CD14-positive monocyte (primary cell): ENCODE results near the gene SNX5. TPM values are rescaled to one million over a fixed set of nuclear protein-coding genes. Genes with fewer than 3 reads are reported as not detected.

Experiments
- DNase-seq, 3 donors: peaks; one replicate each; pipeline ENCODE4 v3.0.0-alpha.2; 2011 to 2022
- H2AFZ ChIP-seq: 2 replicates; pipeline ENCODE4 v1.6.0; 2012; ENCODE audit warnings: mild to moderate bottlenecking, low read depth, low read length, inconsistent platforms; ENCODE audit not compliant: insufficient read depth, poor library complexity, severe bottlenecking
- H3K27ac ChIP-seq, 2 donors: 1 replicate in 1 of 2; 2 replicates in 1 of 2; pipeline ENCODE4 v1.5.1; 2012 to 2013; ENCODE audit warnings: low read length in 2 of 2, control low read depth in 1 of 2, inconsistent platforms in 1 of 2, low read depth in 1 of 2, mild to moderate bottlenecking in 1 of 2
- H3K27me3 ChIP-seq, 2 donors: one replicate each; pipeline versions ENCODE4 v1.6.0 to v1.6.1; 2011 to 2013; ENCODE audit warnings: low read length in 2 of 2; ENCODE audit not compliant: control insufficient read depth in 2 of 2, insufficient read depth in 2 of 2
- H3K36me3 ChIP-seq, 2 donors: replicated peaks in 1 of 2; 1 replicate in 1 of 2; 2 replicates in 1 of 2; pipeline versions ENCODE4 v1.5.1 to v1.6.1; 2012 to 2013; ENCODE audit warnings: low read length in 2 of 2, control low read depth in 1 of 2, inconsistent platforms in 1 of 2, mild to moderate bottlenecking in 1 of 2; ENCODE audit not compliant: insufficient read depth in 2 of 2, control insufficient read depth in 1 of 2
- H3K4me1 ChIP-seq, 2 donors: 1 replicate in 1 of 2; 2 replicates in 1 of 2; pipeline versions ENCODE4 v1.5.1 to v1.6.1; 2012 to 2013; ENCODE audit warnings: low read length in 2 of 2, control low read depth in 1 of 2, inconsistent platforms in 1 of 2, mild to moderate bottlenecking in 1 of 2, moderate library complexity in 1 of 2; ENCODE audit not compliant: insufficient read depth in 2 of 2, control insufficient read depth in 1 of 2
- H3K4me2 ChIP-seq: replicated peaks from 2 replicates; pipeline ENCODE3; 2012; ENCODE audit warnings: low read length, moderate library complexity, mild to moderate bottlenecking; ENCODE audit not compliant: poor library complexity, severe bottlenecking; ENCODE audit errors: extremely low read depth
- H3K4me3 ChIP-seq, 3 experiments: fragments of 200-600 bp in 1 of 3; sonication (generic) in 1 of 3; replicated peaks in 1 of 3; 1 replicate in 2 of 3; 2 replicates in 1 of 3; pipeline ENCODE4 v1.5.1; 2011 to 2013; ENCODE audit warnings: low read length in 3 of 3, mild to moderate bottlenecking in 3 of 3, control low read depth in 2 of 3, low read depth in 2 of 3, inconsistent platforms in 1 of 3, moderate library complexity in 1 of 3
- H3K79me2 ChIP-seq: 2 replicates; pipeline ENCODE4 v1.6.0; 2012; ENCODE audit warnings: mild to moderate bottlenecking, control low read depth, inconsistent platforms, low read length, moderate library complexity; ENCODE audit not compliant: insufficient read depth
- H3K9ac ChIP-seq: 2 replicates; pipeline ENCODE4 v1.6.0; 2017; ENCODE audit warnings: low read length, mild to moderate bottlenecking; ENCODE audit not compliant: insufficient read depth, poor library complexity, severe bottlenecking
- H3K9me3 ChIP-seq, 2 donors: replicated peaks in 1 of 2; 1 replicate in 1 of 2; 2 replicates in 1 of 2; pipeline versions ENCODE4 v1.5.1 to v1.6.1; 2012 to 2013; ENCODE audit warnings: low read length in 2 of 2, control low read depth in 1 of 2; ENCODE audit not compliant: control insufficient read depth in 1 of 2, insufficient read depth in 1 of 2
- H4K20me1 ChIP-seq: 2 replicates; pipeline ENCODE4 v1.6.0; 2012; ENCODE audit warnings: mild to moderate bottlenecking, low read length, control low read depth, moderate library complexity; ENCODE audit not compliant: insufficient read depth
- H3K27ac Mint-ChIP-seq, 7 donors: one replicate each; pipeline ENCODE4 v1.8.0; 2020; ENCODE audit warnings: mild to moderate bottlenecking in 7 of 7, mixed read lengths in 7 of 7, moderate library complexity in 6 of 7, inconsistent platforms in 2 of 7
- H3K27me3 Mint-ChIP-seq, 3 donors: one replicate each; pipeline ENCODE4 v1.8.0; 2021 to 2022; ENCODE audit warnings: low read depth in 3 of 3, mild to moderate bottlenecking in 3 of 3, mixed read lengths in 3 of 3, moderate library complexity in 3 of 3, inconsistent platforms in 1 of 3
- H3K36me3 Mint-ChIP-seq, 2 donors: one replicate each; pipeline ENCODE4 v1.8.0; 2020; ENCODE audit warnings: mixed read lengths in 2 of 2, inconsistent platforms in 1 of 2, mild to moderate bottlenecking in 1 of 2
- H3K4me1 Mint-ChIP-seq: one replicate; pipeline ENCODE4 v1.8.0; 2020; ENCODE audit warnings: mild to moderate bottlenecking, mixed read lengths
- H3K4me3 Mint-ChIP-seq, 2 donors: one replicate each; pipeline ENCODE4 v1.8.0; 2020; ENCODE audit warnings: mild to moderate bottlenecking in 2 of 2, mixed read lengths in 2 of 2, moderate library complexity in 1 of 2
- H3K9me3 Mint-ChIP-seq, 7 donors: one replicate each; pipeline ENCODE4 v1.8.0; 2020 to 2022; ENCODE audit warnings: mixed read lengths in 7 of 7, mild to moderate bottlenecking in 6 of 7, moderate library complexity in 6 of 7, inconsistent platforms in 2 of 7
- CTCF ChIP-seq: fragments of 200-600 bp; IDR thresholded peaks from one replicate; pipeline ENCODE4 v1.8.0; 2022; ENCODE audit warnings: antibody characterized with exemption, mild to moderate bottlenecking
- WGBS: methylation state at CpG from one replicate; pipeline ENCODE4 v1.1.5; 2013; ENCODE audit warnings: missing lambda C conversion rate; ENCODE audit not compliant: insufficient coverage; 5-methylcytosine and 5-hydroxymethylcytosine counted together
- intact Hi-C, 2 donors: fragments of 100-400 bp; cut with micrococcal nuclease; formaldehyde crosslinking; loops; one replicate each; pipeline versions ENCODE4 v1.15.0 to v1.15.1; 2023
- polyA plus RNA-seq, 3 donors: library from polyadenylated mRNA; depleted of rRNA in 1 of 3; unstranded in 2 of 3; stranded (reverse) in 1 of 3; fragments of 300-500 nt in 2 of 3; fragments of >200 nt in 1 of 3; fragmentation: Illumina TruSeq in 2 of 3; gene quantifications; 1 replicate in 2 of 3; 2 replicates in 1 of 3; pipeline ENCODE4 v1.2.3, GENCODE V29; 2012 to 2021

SNX5 gene
- polyA plus RNA-seq, 3 donors, result 55.6 to 83.8 (median 66.1) TPM

- H3K9me3 Mint-ChIP-seq, result peaks cover 0 to 2% (median 0%) of the 10 kb centered on the region in 7 donors
- peaks cover 97 to 100% of the 10 kb centered on the region in 2 donors for H3K36me3 Mint-ChIP-seq
- H3K27ac Mint-ChIP-seq, result peak overlapping the region in 1 of 7 donors; percentile 65
Measured at GRCh38 chr20:17948442-17948841, 20.2 kb downstream of the SNX5 start.

GRCh38 chr20:17947474-17947815 lies 21.1 kb downstream of the SNX5 start:
- no peak overlapping the region for H2AFZ ChIP-seq
- H3K9ac ChIP-seq, result no peak overlapping the region
- H3K79me2 ChIP-seq, result peaks cover 22% of the 10 kb centered on the region

More at GRCh38 chr20:17948442-17948841, 20.2 kb downstream of the SNX5 start:
- intact Hi-C loops, result no loop called here
- Histone ChIP-seq H3K4me2 (no peak overlapping the region), H3K79me2 (peaks cover 27% of the 10 kb centered on the region), H2AFZ (no peak overlapping the region), H3K4me3 (no peak overlapping the region), H3K36me3 (peaks cover 94 to 100% of the 10 kb centered on the region in 2 donors), H3K27ac (no peak overlapping the region), H4K20me1 (peaks cover 45% of the 10 kb centered on the region), H3K9me3 (no peaks in the 10 kb centered on the region), H3K27me3 (no peaks in the 10 kb centered on the region), H3K9ac (no peak overlapping the region), H3K4me1 (no peaks in the 10 kb centered on the region)
- peaks cover 4% of the 10 kb centered on the region for H3K4me1 Mint-ChIP-seq
- WGBS, result 100% methylated on average over 2 of the region's 2 CpGs
- H3K4me3 Mint-ChIP-seq, result no peak overlapping the region
- H3K27me3 Mint-ChIP-seq, result no peaks in the 10 kb centered on the region
- TF ChIP-seq CTCF, result no peak
- DNase-seq, result no peak

More at GRCh38 chr20:17947474-17947815, 21.1 kb downstream of the SNX5 start:
- Mint-ChIP-seq H3K27ac (peak overlapping the region in 2 of 7 donors; percentile 10 to 41), H3K36me3 (peaks cover 97 to 100% of the 10 kb centered on the region in 2 donors), H3K9me3 (no peaks in the 10 kb centered on the region), H3K4me3 (no peak overlapping the region), H3K4me1 (peaks cover 2% of the 10 kb centered on the region), H3K27me3 (no peaks in the 10 kb centered on the region)
- DNase-seq, result no peak
- Histone ChIP-seq H3K36me3 (peaks cover 94 to 100% of the 10 kb centered on the region in 2 donors), H3K27me3 (no peaks in the 10 kb centered on the region), H3K4me1 (no peaks in the 10 kb centered on the region), H3K4me2 (no peak overlapping the region), H3K4me3 (no peak overlapping the region), H4K20me1 (peaks cover 39% of the 10 kb centered on the region), H3K27ac (no peak overlapping the region), H3K9me3 (no peaks in the 10 kb centered on the region)
- TF ChIP-seq CTCF, result no peak
- intact Hi-C loops, result no loop called here
- 100% methylated on average over 1 of the region's 5 CpGs for WGBS
